Thyroid gland (tissue), 4 donors: ENCODE measurements around the gene INTU. TPM values are rescaled to one million over a fixed set of nuclear protein-coding genes. Genes with fewer than 3 reads are reported as not detected.

Experiments
- DNase-seq, 2 donors: peaks; one replicate each; pipeline ENCODE4 v3.0.0-alpha.2; 2019
- H3K27ac ChIP-seq, 3 donors: fragments of 200-600 bp; sonication (generic); 1 replicate in 2 of 3; 2 replicates in 1 of 3; pipeline ENCODE4 v1.5.1; 2016 to 2019; ENCODE audit warnings: mild to moderate bottlenecking in 1 of 3, moderate library complexity in 1 of 3
- H3K27me3 ChIP-seq: fragments of 200-600 bp; sonication (generic); one replicate; pipeline ENCODE4 v1.5.1; 2019
- H3K36me3 ChIP-seq, 2 donors: fragments of 200-600 bp; sonication (generic); one replicate each; pipeline ENCODE4 v1.5.1; 2016 to 2019
- H3K4me1 ChIP-seq, 2 donors: fragments of 200-600 bp; sonication (generic); one replicate each; pipeline ENCODE4 v1.5.1; 2017 to 2019
- H3K4me3 ChIP-seq, 3 donors: fragments of 200-600 bp; sonication (generic); replicated peaks in 1 of 3; 1 replicate in 2 of 3; 2 replicates in 1 of 3; pipeline ENCODE4 v1.5.1; 2016; ENCODE audit warnings: mild to moderate bottlenecking in 1 of 3
- H3K9me3 ChIP-seq: fragments of 200-600 bp; sonication (generic); one replicate; pipeline ENCODE4 v1.5.1; 2017
- CTCF ChIP-seq, 6 experiments: fragments of 200-600 bp in 3 of 6; fragments of 450-650 bp in 3 of 6; sonication (generic) in 3 of 6; IDR thresholded peaks; one replicate each; pipeline ENCODE4 v1.5.1; 2016 to 2019; ENCODE audit warnings: antibody characterized with exemption in 6 of 6, mild to moderate bottlenecking in 2 of 6, inconsistent platforms in 1 of 6, moderate library complexity in 1 of 6
- POLR2A ChIP-seq, 2 donors: fragments of 450-650 bp; IDR thresholded peaks; one replicate each; pipeline ENCODE4 v1.6.1; 2017; ENCODE audit warnings: antibody characterized with exemption in 2 of 2, mild to moderate bottlenecking in 2 of 2, moderate library complexity in 1 of 2
- WGBS, 2 donors: methylation state at CpG; one replicate each; pipeline ENCODE4 v1.1.5; 2017; 5-methylcytosine and 5-hydroxymethylcytosine counted together
- intact Hi-C: fragments of 100-400 bp; cut with DNase I; formaldehyde crosslinking; loops from one replicate; pipeline ENCODE4 v1.15.1; 2023
- total RNA-seq, 4 donors: library from RNA; depleted of rRNA; stranded (reverse); fragments of >200 nt; gene quantifications; one replicate each; pipeline ENCODE4 v1.2.3, GENCODE V29; 2016

The INTU gene
- total RNA-seq, 4 donors from 2014 or later = 11.4 to 23.0 (median 12.8) TPM

GRCh38 chr4:127618427-127618826 is 14.3 kb upstream of the INTU start:
- intact Hi-C loops = no loop called here
- TF ChIP-seq POLR2A (IDR thresholded peaks at IDR 0.05) (no peak), CTCF (IDR thresholded peaks at IDR 0.05) (no peak)
- no peak overlapping the region for H3K27ac ChIP-seq

GRCh38 chr4:127622621-127622920 is 10.2 kb upstream of the INTU start:
- no peaks in the 10 kb centered on the region for H3K9me3 ChIP-seq
- no peak overlapping the region for H3K27ac ChIP-seq
- H3K27me3 ChIP-seq = no peaks in the 10 kb centered on the region
- no peaks in the 10 kb centered on the region for H3K36me3 ChIP-seq
- 17 to 24% methylated on average over 8 to 11 of the region's 12 CpGs for WGBS, 2 donors
- intact Hi-C loops = no loop called here
- no peak for DNase-seq
- TF ChIP-seq CTCF (IDR thresholded peaks at IDR 0.05) = no peak
- TF ChIP-seq POLR2A (IDR thresholded peaks at IDR 0.05) = no peak
- H3K4me3 ChIP-seq = peak overlapping the region; percentile 21 to 75 (median 41)
- H3K4me1 ChIP-seq = no peaks in the 10 kb centered on the region

More at GRCh38 chr4:127618427-127618826, 14.3 kb upstream of the INTU start:
- H3K4me1 ChIP-seq = no peaks in the 10 kb centered on the region
- no peaks in the 10 kb centered on the region for H3K36me3 ChIP-seq
- no peak overlapping the region for H3K4me3 ChIP-seq
- H3K9me3 ChIP-seq = no peaks in the 10 kb centered on the region
- DNase-seq = no peak
- no peaks in the 10 kb centered on the region for H3K27me3 ChIP-seq

DNA sequence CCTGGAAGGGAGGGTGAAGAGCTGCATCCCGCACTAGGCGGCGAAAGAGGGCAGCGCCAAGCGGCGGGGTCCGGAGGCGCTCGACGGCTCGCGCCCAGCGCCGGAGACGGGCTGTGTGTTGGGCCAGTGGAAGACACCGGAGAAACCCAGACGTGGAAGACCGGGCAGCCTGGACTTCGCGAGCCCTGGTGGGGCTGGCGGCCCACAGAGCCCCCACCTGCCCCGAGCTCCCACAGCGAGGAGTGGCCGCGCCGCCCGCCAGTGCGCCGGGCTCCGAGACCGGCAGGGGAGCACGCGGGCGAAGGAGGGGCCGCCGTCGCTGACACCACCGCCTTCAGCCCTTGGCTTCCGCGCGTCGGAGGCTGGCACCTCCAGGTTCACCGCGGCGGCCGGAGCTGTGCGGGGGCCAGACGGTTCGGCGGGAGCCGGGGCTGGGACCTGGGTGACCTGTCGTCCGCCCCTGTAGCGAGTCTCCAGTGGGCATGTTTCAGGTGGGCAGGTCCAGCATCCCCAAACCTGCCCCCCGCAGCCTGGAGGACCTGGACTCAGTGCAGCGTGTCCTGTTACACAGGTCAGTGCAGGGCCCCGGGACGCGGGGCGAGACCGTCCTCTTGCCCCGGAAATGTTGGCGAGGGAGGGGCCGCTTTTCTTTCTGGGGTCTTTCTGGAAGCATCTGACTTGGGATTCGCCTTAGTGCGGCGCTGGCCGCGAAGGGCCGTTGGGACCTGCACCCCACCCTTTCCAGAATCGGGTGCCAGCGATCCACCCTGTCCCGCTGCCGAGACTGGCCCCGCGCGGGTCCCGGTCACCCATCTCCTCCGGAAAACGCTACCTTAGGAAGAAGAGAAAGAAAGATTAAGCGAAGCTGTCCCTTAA is 9.6 kb upstream of the INTU start:
- peak; percentile 61 to 71 for DNase-seq
- Histone ChIP-seq H3K4me3 (peak overlapping the region; percentile 21 to 75 (median 41)), H3K27ac (peak overlapping the region in 2 of 3 donors; percentile 4 to 43), H3K4me1 (no peaks in the 10 kb centered on the region), H3K36me3 (no peaks in the 10 kb centered on the region), H3K27me3 (no peaks in the 10 kb centered on the region), H3K9me3 (no peaks in the 10 kb centered on the region)
- intact Hi-C loops = no loop called here
- TF ChIP-seq CTCF (IDR thresholded peaks at IDR 0.05) = peak in 2 of 6 experiments; percentile 33 to 37
- TF ChIP-seq POLR2A (IDR thresholded peaks at IDR 0.05) = no peak
- WGBS, 2 donors = 1 to 2% methylated on average over 14 to 44 of the region's 81 CpGs

DNA sequence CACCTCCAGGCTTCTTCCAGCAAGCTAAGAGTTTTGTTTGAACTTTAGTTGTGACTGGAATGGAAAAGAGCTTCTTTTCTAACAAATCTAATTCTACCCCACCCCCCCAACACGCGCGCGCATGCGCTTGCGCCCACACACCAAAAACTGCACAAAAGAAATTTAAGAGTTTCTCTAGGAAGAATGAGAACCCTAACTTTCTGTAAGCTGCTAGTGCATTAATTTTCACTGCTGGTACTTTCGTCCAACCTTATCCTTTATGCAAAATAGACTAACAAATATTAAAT is 9.0 kb upstream of the INTU start:
- DNase-seq = peak; percentile 60 to 64
- Histone ChIP-seq H3K4me1 (no peaks in the 10 kb centered on the region), H3K27ac (peak overlapping the region in 1 of 3 donors; percentile 43), H3K9me3 (no peaks in the 10 kb centered on the region), H3K27me3 (no peaks in the 10 kb centered on the region), H3K36me3 (no peaks in the 10 kb centered on the region), H3K4me3 (peak overlapping the region; percentile 21 to 75 (median 41))
- intact Hi-C loops = no loop called here
- TF ChIP-seq POLR2A (IDR thresholded peaks at IDR 0.05) (no peak), CTCF (IDR thresholded peaks at IDR 0.05) (no peak)
- 9 to 16% methylated on average over 7 of the region's 7 CpGs for WGBS, 2 donors

- intact Hi-C loops = no loop called here
- no peak for TF ChIP-seq CTCF (IDR thresholded peaks at IDR 0.05)
- no peak for TF ChIP-seq POLR2A (IDR thresholded peaks at IDR 0.05)
- Histone ChIP-seq H3K9me3 (no peaks in the 10 kb centered on the region), H3K36me3 (no peaks in the 10 kb centered on the region), H3K4me3 (no peak overlapping the region), H3K27me3 (no peaks in the 10 kb centered on the region), H3K4me1 (no peaks in the 10 kb centered on the region), H3K27ac (peak overlapping the region in 1 of 3 donors; percentile 13)
- no peak for DNase-seq
- 29 to 32% methylated on average over 8 of the region's 8 CpGs for WGBS, 2 donors
Observed at GRCh38 chr4:127624173-127624572, 8.6 kb upstream of the INTU start.
